ENCODE measurements around the gene TELO2.

The TELO2 gene

GRCh38 chr16:1492923-1493745 is at the start of gene TELO2:
TELO2 (plus strand) TSS chr16:1493360; CDS start chr16:1494282, 922 bp downstream.
- peak; percentile 69 to 83 (median 81) for DNase-seq (ENCODE audit: low read depth in 3 of 3)

- no peak for DNase-seq (ENCODE audit: low read depth in 3 of 3)
These were observed 49.7 kb upstream of the TELO2 start for GRCh38 chr16:1443403-1443973.

GRCh38 chr16:1443980-1444729 is 49.0 kb upstream of the TELO2 start, which contains the start of gene CCDC154:
CCDC154 (minus strand) TSS chr16:1444556; CDS start chr16:1444322, 234 bp downstream.
- DNase-seq (ENCODE audit: low read depth in 3 of 3): no peak

- DNase-seq (ENCODE audit: low read depth in 3 of 3): no peak
These were observed 48.2 kb upstream of the TELO2 start for GRCh38 chr16:1444730-1445517.

GRCh38 chr16:1445518-1446203 is 47.5 kb upstream of the TELO2 start:
- DNase-seq (ENCODE audit: low read depth in 3 of 3): no peak

GRCh38 chr16:1446296-1447080 is 46.7 kb upstream of the TELO2 start:
- no peak for DNase-seq (ENCODE audit: low read depth in 3 of 3)

- no peak for DNase-seq (ENCODE audit: low read depth in 3 of 3)
These were observed 45.2 kb upstream of the TELO2 start for GRCh38 chr16:1447965-1448364.

- DNase-seq (ENCODE audit: low read depth in 3 of 3): no peak
These were observed 44.5 kb upstream of the TELO2 start for GRCh38 chr16:1448536-1449116.

GRCh38 chr16:1449201-1449788 is 43.9 kb upstream of the TELO2 start:
- no peak for DNase-seq (ENCODE audit: low read depth in 3 of 3)

GRCh38 chr16:1450218-1450617 is 42.9 kb upstream of the TELO2 start:
- no peak for DNase-seq (ENCODE audit: low read depth in 3 of 3)

GRCh38 chr16:1450841-1451240 is 42.3 kb upstream of the TELO2 start:
- no peak for DNase-seq (ENCODE audit: low read depth in 3 of 3)

- DNase-seq (ENCODE audit: low read depth in 3 of 3): no peak
These were observed 41.3 kb upstream of the TELO2 start for GRCh38 chr16:1451702-1452392.

GRCh38 chr16:1452530-1452929 is 40.6 kb upstream of the TELO2 start:
- no peak for DNase-seq (ENCODE audit: low read depth in 3 of 3)

- no peak for DNase-seq (ENCODE audit: low read depth in 3 of 3)
These were observed 39.8 kb upstream of the TELO2 start for GRCh38 chr16:1453316-1453715.

GRCh38 chr16:1454561-1454960 is 38.6 kb upstream of the TELO2 start:
- no peak for DNase-seq (ENCODE audit: low read depth in 3 of 3)

GRCh38 chr16:1455190-1456171 is 37.7 kb upstream of the TELO2 start:
- DNase-seq (ENCODE audit: low read depth in 3 of 3): no peak

- no peak for DNase-seq (ENCODE audit: low read depth in 3 of 3)
These were observed 36.2 kb upstream of the TELO2 start for GRCh38 chr16:1456951-1457350.

Measured in stimulated activated CD4-positive, alpha-beta T cell treated with anti-CD3 and anti-CD28 coated beads, TNF-alpha, amount 100 ng/mL, for 24 hours (primary cell).